SIG-M5 (cell line): ENCODE results near the gene CALR.
"Not testable (repeated sequence)": the region's sequence is repeated elsewhere in the genome, so short reads cannot be mapped to it uniquely, and the experiment has no call there.

Experiments
- DNase-seq: peaks from one replicate; lab custom pipeline; 2025; lab: John Stamatoyannopoulos, UW

CALR gene

GRCh38 chr19:12952488-12953137 is 14.2 kb downstream of the CALR start:
- DNase-seq: no peak

GRCh38 chr19:12953138-12953798 is 14.9 kb downstream of the CALR start:
- DNase-seq: no peak

- no peak for DNase-seq
These were observed 15.6 kb downstream of the CALR start for GRCh38 chr19:12953799-12954611.

- DNase-seq: no peak
These were observed 16.2 kb downstream of the CALR start for GRCh38 chr19:12954612-12954962.

GRCh38 chr19:12955575-12955974 is 17.2 kb downstream of the CALR start:
- not testable (repeated sequence) for DNase-seq

GRCh38 chr19:12955996-12956395 is 17.6 kb downstream of the CALR start:
- DNase-seq: no peak

- DNase-seq: no peak
These were observed 18.3 kb downstream of the CALR start, which contains the start of gene GADD45GIP1 for GRCh38 chr19:12956446-12957388. Gene GADD45GIP1 (minus strand): TSS chr19:12957223. CDS start chr19:12957212, 11 bp downstream.

- not testable (repeated sequence) for DNase-seq
These were observed 19.1 kb downstream of the CALR start for GRCh38 chr19:12957389-12957952.

GRCh38 chr19:12959481-12959880 is 21.1 kb downstream of the CALR start:
- DNase-seq: no peak

GRCh38 chr19:12965017-12965811 is 26.8 kb downstream of the CALR start:
- no peak for DNase-seq

- DNase-seq: no peak
These were observed 27.4 kb downstream of the CALR start for GRCh38 chr19:12965812-12966135.

- DNase-seq: no peak
These were observed 29.5 kb downstream of the CALR start for GRCh38 chr19:12967907-12968306.

GRCh38 chr19:12969292-12969988 is 31.0 kb downstream of the CALR start, which contains the start of gene DAND5:
Gene DAND5 (plus strand): TSS chr19:12969576. CDS start chr19:12969661, 85 bp downstream.
- DNase-seq: no peak

GRCh38 chr19:12970070-12970820 is 31.8 kb downstream of the CALR start:
- DNase-seq: no peak

- DNase-seq: no peak
These were observed 34.8 kb downstream of the CALR start for GRCh38 chr19:12973236-12973635.

GRCh38 chr19:12974301-12975220 is 36.2 kb downstream of the CALR start:
- no peak for DNase-seq

- DNase-seq: no peak
These were observed 36.9 kb downstream of the CALR start for GRCh38 chr19:12975221-12975741.

- not testable (repeated sequence) for DNase-seq
These were observed 37.7 kb downstream of the CALR start for GRCh38 chr19:12976109-12976508.
